OCI-LY3 (cell line): Measurements from ENCODE around the gene CLIC1.

ENCODE experiments used
- H2AFZ ChIP-seq: fragments of 200-600, 300-600 bp; shearing (Covaris generic); 2 replicates; pipeline ENCODE4 v1.6.0; 2014; ENCODE audit warnings: antibody characterized with exemption, low read depth, low read length
- H3K27ac ChIP-seq: fragments of 200-600, 300-600 bp; sonication (generic); 2 replicates; pipeline ENCODE4 v1.5.1; 2014; ENCODE audit warnings: mild to moderate bottlenecking, low read length, moderate library complexity, mixed read lengths
- H3K27me3 ChIP-seq: fragments of 200-600, 300-600 bp; sonication (generic); 2 replicates; pipeline ENCODE4 v1.6.1; 2014; ENCODE audit warnings: low read depth, low read length, mixed read lengths
- H3K36me3 ChIP-seq: fragments of 200-600, 300-600 bp; sonication (generic); replicated peaks from 2 replicates; pipeline ENCODE3; 2014; ENCODE audit warnings: low read depth, low read length, mixed read lengths
- H3K4me1 ChIP-seq: fragments of 300-600, 200-600 bp; sonication (generic); 2 replicates; pipeline ENCODE4 v1.6.1; 2014; ENCODE audit warnings: low read length, mixed read lengths
- H3K4me2 ChIP-seq: fragments of 200-600, 300-600 bp; sonication (generic); 2 replicates; pipeline ENCODE4 v1.6.1; 2014; ENCODE audit warnings: low read length, mixed read lengths
- H3K4me3 ChIP-seq: fragments of 300-600, 200-600 bp; sonication (generic); 2 replicates; pipeline ENCODE4 v1.5.1; 2014; ENCODE audit warnings: antibody characterized with exemption, mild to moderate bottlenecking, low read length, moderate library complexity
- H3K79me2 ChIP-seq: fragments of 300-600, 200-600 bp; shearing (Covaris generic); 2 replicates; pipeline ENCODE4 v1.6.1; 2014; ENCODE audit warnings: mild to moderate bottlenecking, low read length, mixed read lengths
- H3K9ac ChIP-seq: fragments of 300-600, 200-600 bp; shearing (Covaris generic); 2 replicates; pipeline ENCODE4 v1.6.0; 2014; ENCODE audit warnings: mild to moderate bottlenecking, low read length, moderate library complexity
- H3K9me3 ChIP-seq: fragments of 200-600, 300-600 bp; shearing (Covaris generic); 2 replicates; pipeline ENCODE4 v1.6.1; 2014; ENCODE audit warnings: low read length, mixed read lengths; ENCODE audit not compliant: insufficient read depth
- H4K20me1 ChIP-seq: fragments of 200-600, 300-600 bp; sonication (generic); 2 replicates; pipeline ENCODE4 v1.6.1; 2016; ENCODE audit warnings: low read length, mixed read lengths; ENCODE audit not compliant: insufficient read depth
- CTCF ChIP-seq: fragments of 200-600, 300-600 bp; sonication (generic); IDR thresholded peaks from 2 replicates; pipeline ENCODE4 v1.5.1; 2014; ENCODE audit warnings: antibody characterized with exemption, low read length, low read depth
- EZH2phosphoT487 ChIP-seq: fragments of 200-600 bp; shearing (Covaris generic); IDR thresholded peaks from 2 replicates; pipeline ENCODE4 v1.6.1; 2018; ENCODE audit warnings: antibody characterized with exemption, mixed run types, low read depth

Gene CLIC1

DNA sequence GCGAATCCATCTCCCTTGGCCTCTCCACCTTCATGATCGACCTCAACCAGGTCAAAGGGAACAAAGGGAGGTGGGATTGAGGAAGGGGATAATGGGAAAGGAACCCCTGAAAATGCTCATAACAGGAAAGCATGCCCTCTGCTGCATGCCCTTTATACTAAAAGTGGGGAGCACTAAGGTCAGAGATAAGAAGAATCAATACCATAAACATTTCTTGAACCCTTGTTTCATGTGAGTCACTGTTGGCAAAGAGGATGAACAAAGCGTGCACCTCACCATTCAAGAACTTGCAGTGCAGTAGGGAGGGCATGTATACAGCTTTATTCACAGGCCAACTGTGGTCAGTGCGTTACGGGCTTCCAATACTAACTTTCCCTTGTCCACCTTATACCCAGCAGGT, 24.5 kb upstream of the CLIC1 start:
- Histone ChIP-seq H2AFZ (no peak overlapping the region), H3K9ac (no peak overlapping the region), H3K4me1 (no peaks in the 10 kb centered on the region), H3K27me3 (no peaks in the 10 kb centered on the region), H3K4me2 (no peak overlapping the region), H3K79me2 (no peaks in the 10 kb centered on the region), H3K27ac (no peak overlapping the region), H3K36me3 (peaks cover 4% of the 10 kb centered on the region), H3K4me3 (no peak overlapping the region), H3K9me3 (no peaks in the 10 kb centered on the region), H4K20me1 (no peaks in the 10 kb centered on the region)
- TF ChIP-seq EZH2phosphoT487 (no peak), CTCF (no peak)

DNA sequence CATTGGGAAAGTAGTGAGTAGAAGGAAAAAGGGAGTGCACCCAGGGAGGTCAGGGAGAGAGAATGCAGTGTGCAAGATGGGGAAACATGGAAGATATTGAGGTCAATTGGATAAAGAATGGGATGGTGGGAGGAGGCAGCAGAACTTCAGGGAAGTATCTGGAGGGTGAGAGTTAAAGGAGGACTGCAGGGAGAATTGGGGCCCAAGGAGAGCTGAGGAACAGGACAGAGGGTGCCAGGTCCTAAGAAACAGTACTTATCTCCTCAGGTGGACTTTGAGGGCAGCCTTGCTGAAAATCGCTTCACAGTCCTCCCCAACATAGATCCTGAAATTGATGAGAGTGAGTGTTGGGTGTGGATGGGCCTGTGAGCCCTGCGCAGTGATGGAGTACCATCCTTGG, 22.0 kb upstream of the CLIC1 start:
- H4K20me1 ChIP-seq, result no peaks in the 10 kb centered on the region
- no peak overlapping the region for H3K9ac ChIP-seq
- no peaks in the 10 kb centered on the region for H3K36me3 ChIP-seq
- TF ChIP-seq CTCF, result no peak
- no peak for TF ChIP-seq EZH2phosphoT487
- H3K27ac ChIP-seq, result no peak overlapping the region
- no peaks in the 10 kb centered on the region for H3K79me2 ChIP-seq
- H2AFZ ChIP-seq, result no peak overlapping the region
- no peaks in the 10 kb centered on the region for H3K27me3 ChIP-seq
- no peak overlapping the region for H3K4me2 ChIP-seq
- no peaks in the 10 kb centered on the region for H3K9me3 ChIP-seq
- H3K4me3 ChIP-seq, result no peak overlapping the region
- no peaks in the 10 kb centered on the region for H3K4me1 ChIP-seq

DNA sequence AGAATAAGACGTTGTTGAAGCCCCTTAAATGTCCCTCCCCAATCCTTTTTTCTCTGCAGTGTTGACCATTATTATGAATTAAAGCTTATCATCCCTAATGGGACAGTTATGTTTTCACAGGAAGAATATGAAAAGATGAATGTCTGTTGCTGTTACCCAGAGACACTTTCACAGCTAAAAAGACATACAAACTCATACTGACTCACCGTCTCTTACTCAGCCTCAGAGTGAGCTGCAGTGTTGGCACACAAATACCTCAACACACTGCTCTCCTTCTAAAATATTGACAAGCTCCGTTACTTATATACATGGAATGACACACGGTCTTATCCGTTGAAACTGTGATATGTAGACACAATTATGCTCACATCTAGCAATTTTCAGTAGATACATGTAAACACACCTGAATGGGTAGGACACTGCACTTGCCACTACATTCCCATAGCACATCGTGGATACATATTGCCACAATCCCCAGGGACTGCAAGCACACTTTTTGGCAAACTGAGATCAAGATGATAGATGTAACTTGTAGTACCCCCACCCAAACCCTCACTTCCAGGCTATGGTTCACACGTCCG, 16.5 kb upstream of the CLIC1 start:
- Histone ChIP-seq H2AFZ (no peak overlapping the region), H3K27me3 (no peaks in the 10 kb centered on the region), H3K4me3 (no peak overlapping the region), H3K9me3 (no peaks in the 10 kb centered on the region), H3K4me1 (no peaks in the 10 kb centered on the region), H3K79me2 (no peaks in the 10 kb centered on the region), H4K20me1 (no peaks in the 10 kb centered on the region), H3K27ac (no peak overlapping the region), H3K4me2 (no peak overlapping the region), H3K36me3 (peaks cover 4% of the 10 kb centered on the region), H3K9ac (no peak overlapping the region)
- TF ChIP-seq CTCF (no peak), EZH2phosphoT487 (no peak)

GRCh38 chr6:31750411-31751022, 14.2 kb upstream of the CLIC1 start:
- H3K9me3 ChIP-seq, result no peaks in the 10 kb centered on the region
- H3K4me1 ChIP-seq, result no peaks in the 10 kb centered on the region
- H3K4me3 ChIP-seq, result no peak overlapping the region
- H3K27ac ChIP-seq, result no peak overlapping the region
- peaks cover 9% of the 10 kb centered on the region for H3K36me3 ChIP-seq
- H3K79me2 ChIP-seq, result no peaks in the 10 kb centered on the region
- TF ChIP-seq CTCF, result no peak
- TF ChIP-seq EZH2phosphoT487, result no peak
- H3K4me2 ChIP-seq, result no peak overlapping the region
- no peaks in the 10 kb centered on the region for H4K20me1 ChIP-seq
- no peak overlapping the region for H3K9ac ChIP-seq
- no peaks in the 10 kb centered on the region for H3K27me3 ChIP-seq
- no peak overlapping the region for H2AFZ ChIP-seq
